GM10248 (cell line): ENCODE data around the gene VRK1.

Experiments
- CTCF ChIA-PET: fragments of 300-600 bp; sonication (Branson Sonifier 250); formaldehyde crosslinking; extraction: SDS; loops from one replicate; lab custom pipeline; 2021; ENCODE audit warnings: antibody characterized with exemption; lab: Yijun Ruan, JAX
- POLR2A ChIA-PET: fragments of 350-650 bp; sonication (Branson Sonifier 250); formaldehyde crosslinking; extraction: SDS; loops from one replicate; lab custom pipeline; 2020; ENCODE audit warnings: antibody characterized with exemption; lab: Yijun Ruan, JAX
- DNase-seq: peaks from one replicate; pipeline ENCODE4 v3.0.0; 2012; ENCODE audit errors: extremely low spot score
- CTCF ChIP-seq: IDR thresholded peaks from 2 replicates; pipeline ENCODE4 v1.5.1; 2012; ENCODE audit warnings: mild to moderate bottlenecking, low read depth; ENCODE audit errors: extremely low read depth, missing control alignments, control extremely low read depth

Gene VRK1

DNA sequence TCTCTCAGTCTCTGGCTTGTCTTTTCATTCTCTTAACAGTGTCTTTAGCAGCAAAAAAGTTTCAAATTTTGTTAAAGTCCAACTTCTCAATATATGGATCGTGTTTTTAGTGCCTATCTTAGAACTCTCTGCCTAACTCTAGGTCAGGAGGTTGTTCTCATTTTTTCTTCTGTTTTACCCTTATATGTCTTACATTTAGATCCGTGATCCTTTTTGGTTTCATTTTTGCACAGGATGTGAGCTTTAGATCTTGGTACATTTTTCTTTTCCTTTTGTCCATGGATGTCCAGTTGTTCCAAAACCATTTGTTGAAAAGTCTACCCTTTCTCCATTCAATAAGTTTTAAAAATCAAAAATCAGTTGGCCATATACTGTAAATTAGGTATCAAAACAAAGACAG, 6.8 kb downstream of the VRK1 start:
- no peak for DNase-seq
- TF ChIP-seq CTCF, result no peak
- CTCF ChIA-PET, result interaction anchor here (1.1 to 1.6 kb wide), 2 partner anchors 10 to 49 kb away, joined by 3 to 4 read pairs; no protein-coding TSS in a partner anchor
- POLR2A ChIA-PET, result no interaction called here

GRCh38 chr14:96804895-96805294, 7.7 kb downstream of the VRK1 start:
- CTCF ChIA-PET, result interaction anchor here (0.9 to 1.6 kb wide), 3 partner anchors 9 to 48 kb away, joined by 3 to 4 read pairs (median 3); no protein-coding TSS in a partner anchor
- no peak for TF ChIP-seq CTCF
- DNase-seq, result no peak
- POLR2A ChIA-PET, result no interaction called here

DNA sequence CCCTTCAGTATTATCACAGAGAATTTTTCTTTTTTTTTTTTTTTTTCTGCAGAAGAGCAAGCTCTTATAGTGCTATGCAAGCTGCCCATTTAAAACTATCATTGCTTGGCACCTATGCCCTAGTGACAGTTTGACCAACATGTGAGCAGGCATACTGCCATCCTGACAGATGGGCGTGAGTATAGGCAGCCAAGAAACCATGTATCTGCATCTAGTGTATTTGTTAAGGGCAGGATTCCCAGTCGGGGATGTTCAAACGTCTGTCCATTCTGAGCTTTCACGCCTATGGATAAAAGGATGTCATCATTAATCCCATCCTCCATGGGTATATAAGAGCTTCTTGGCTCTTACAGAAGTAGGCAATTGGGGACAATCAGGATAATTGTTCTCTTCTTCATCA, 8.8 kb downstream of the VRK1 start:
- DNase-seq, result no peak
- TF ChIP-seq CTCF, result no peak
- POLR2A ChIA-PET, result no interaction called here
- CTCF ChIA-PET, result interaction anchor here (0.9 to 2.6 kb wide), 2 partner anchors 14 to 26 kb away, joined by 3 to 8 read pairs; no protein-coding TSS in a partner anchor

DNA sequence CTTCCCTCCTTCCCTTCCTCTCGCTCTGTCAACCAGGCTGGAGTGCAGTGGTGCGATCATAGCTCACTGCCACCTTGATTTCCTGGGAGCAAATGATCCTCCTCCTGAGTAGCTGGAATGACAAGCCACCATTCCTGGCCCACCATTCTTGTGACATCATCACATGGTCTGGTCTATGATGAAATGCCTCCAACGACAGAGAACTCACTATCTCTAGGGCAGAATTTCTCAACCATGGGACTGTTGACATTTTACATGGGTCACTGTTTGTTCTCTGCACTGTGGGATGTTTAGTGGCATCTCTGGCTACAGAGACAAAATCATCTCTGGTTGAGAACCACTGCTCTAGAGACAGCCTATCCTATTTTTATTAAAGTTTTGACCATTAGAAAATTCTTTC, 9.7 kb downstream of the VRK1 start:
- ChIA-PET CTCF (interaction anchor here (0.8 to 2.6 kb wide), 7 partner anchors 8 to 47 kb away, joined by 3 to 9 read pairs (median 5); no protein-coding TSS in a partner anchor), POLR2A (no interaction called here)
- TF ChIP-seq CTCF, result no peak
- no peak for DNase-seq

GRCh38 chr14:96808619-96809406, 11.6 kb downstream of the VRK1 start:
- no peak for TF ChIP-seq CTCF
- POLR2A ChIA-PET, result interaction anchor here (0.6 to 0.7 kb wide), 2 partner anchors 44 to 89 kb away, joined by 4 read pairs; no protein-coding TSS in a partner anchor
- CTCF ChIA-PET, result interaction anchor here (1.0 to 2.6 kb wide), 6 partner anchors 9 to 45 kb away, joined by 3 to 9 read pairs (median 6); no protein-coding TSS in a partner anchor

DNA sequence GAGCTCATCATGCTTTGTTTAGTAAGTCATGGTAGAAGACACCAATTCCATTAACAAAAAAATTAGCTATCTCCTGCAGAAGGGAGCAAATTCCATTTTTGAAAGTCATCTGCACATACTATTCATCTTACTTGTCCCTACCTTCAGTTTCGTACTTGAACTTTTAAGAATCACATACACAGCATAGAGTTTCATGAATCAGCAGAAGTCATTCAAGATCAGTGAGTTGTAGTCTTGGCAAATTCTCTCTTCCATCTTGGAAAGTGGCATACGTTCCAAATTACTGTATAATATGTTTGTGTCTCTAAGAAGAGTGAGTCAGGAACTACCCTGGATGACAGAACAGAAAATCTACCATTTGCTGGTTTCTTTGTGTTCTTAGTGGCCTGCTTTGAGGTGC, 14.1 kb downstream of the VRK1 start:
- CTCF ChIA-PET, result interaction anchor here (1.0 to 1.7 kb wide), 4 partner anchors 9 to 15 kb away, joined by 3 to 7 read pairs (median 4); no protein-coding TSS in a partner anchor
- no peak for TF ChIP-seq CTCF
- POLR2A ChIA-PET, result no interaction called here
- DNase-seq, result no peak

More at GRCh38 chr14:96808619-96809406, 11.6 kb downstream of the VRK1 start:
- DNase-seq, result no peak
